A549 (cell line): Measurements from ENCODE around the gene PDE8B. TPM values are rescaled to one million over a fixed set of nuclear protein-coding genes. Genes with fewer than 3 reads are reported as not detected.

Source experiments
- ATAC-seq, 2 experiments: fragments of 200-7000 bp in 1 of 2; fragments of >200 bp in 1 of 2; cut with Nextera tagmentation in 1 of 2; cut with Tn5 transposase in 1 of 2; 3 replicates each; pipeline versions ENCODE4 v1.8.0 to v1.9.1; 2018 to 2020; ENCODE audit warnings: mild to moderate bottlenecking in 1 of 2, moderate library complexity in 1 of 2
- CTCF ChIA-PET: fragments of 300-600 bp; sonication (Branson Sonifier 250); formaldehyde crosslinking; extraction: SDS; loops from one replicate; lab custom pipeline; 2021; ENCODE audit warnings: antibody characterized with exemption, inconsistent platforms; lab: Yijun Ruan, JAX
- POLR2A ChIA-PET: fragments of 350-600 bp; formaldehyde crosslinking; extraction: SDS; loops from one replicate; lab custom pipeline; 2021; ENCODE audit warnings: antibody characterized with exemption, inconsistent platforms; lab: Yijun Ruan, JAX
- DNase-seq, 2 experiments: peaks; one replicate each; pipeline versions ENCODE4 v3.0.0 to v3.0.0-alpha.2; 2011 to 2016; ENCODE audit warnings: low read depth in 1 of 2, low spot score in 1 of 2
- FAIRE-seq: peaks from 2 replicates; lab custom pipeline; 2011; peaks lifted over from hg19 to GRCh38; lab: Jason Lieb, UNC
- H3K27ac ChIP-seq, 2 experiments: fragments of >200 bp; sonication (Bioruptor Twin); formaldehyde crosslinking; 3 replicates each; pipeline ENCODE4 v1.5.1; 2016 to 2017
- H3K4me1 ChIP-seq: fragments of >200 bp; sonication (Bioruptor Twin); formaldehyde crosslinking; 3 replicates; pipeline ENCODE4 v1.6.1; 2016
- H3K4me2 ChIP-seq: fragments of >200 bp; sonication (Bioruptor Twin); formaldehyde crosslinking; 3 replicates; pipeline ENCODE4 v1.6.1; 2016
- H3K4me3 ChIP-seq: fragments of >200 bp; sonication (Bioruptor Twin); formaldehyde crosslinking; 3 replicates; pipeline ENCODE4 v1.5.1; 2016
- H3K9me3 ChIP-seq: fragments of >200 bp; sonication (Bioruptor Twin); formaldehyde crosslinking; 3 replicates; pipeline ENCODE4 v1.6.1; 2016
- BCL3 ChIP-seq: fragments of >200 bp; sonication (Bioruptor Twin); formaldehyde crosslinking; IDR thresholded peaks from 3 replicates; pipeline ENCODE4 v1.6.1; 2016
- CEBPB ChIP-seq, 2 experiments: fragments of >200 bp in 1 of 2; sonication (Bioruptor Twin) in 1 of 2; formaldehyde crosslinking in 1 of 2; IDR thresholded peaks; 2 replicates each; pipeline ENCODE4 v1.6.1; 2012 to 2016
- CHD2 ChIP-seq: fragments of 150-350 bp; IDR thresholded peaks from 2 replicates; pipeline ENCODE4 v1.6.1; 2014; ENCODE audit warnings: low read length; ENCODE audit not compliant: partially characterized antibody
- CHD4 ChIP-seq: fragments of 200-600 bp; sonication (generic); IDR thresholded peaks from 2 replicates; pipeline ENCODE4 v1.6.1; 2016; ENCODE audit warnings: antibody characterized with exemption, mild to moderate bottlenecking, borderline replicate concordance
- ESRRA ChIP-seq: fragments of 150-350 bp; IDR thresholded peaks from 2 replicates; pipeline ENCODE4 v1.6.1; 2014; ENCODE audit warnings: mild to moderate bottlenecking, low read length, borderline replicate concordance
- FOSL2 ChIP-seq, 2 experiments: fragments of 450-650 bp in 1 of 2; fragments of >200 bp in 1 of 2; sonication (Bioruptor Twin) in 1 of 2; formaldehyde crosslinking; IDR thresholded peaks; 2 replicates each; pipeline versions ENCODE4 v1.5.0 to v1.6.1; 2016 to 2020; ENCODE audit warnings: mild to moderate bottlenecking in 1 of 2, moderate library complexity in 1 of 2
- GATA3 ChIP-seq: IDR thresholded peaks from 2 replicates; pipeline ENCODE4 v1.6.1; 2012; ENCODE audit warnings: borderline replicate concordance
- HMGXB4 ChIP-seq: fragments of 250-450 bp; sonication (Bioruptor Pico); IDR thresholded peaks from 2 replicates; pipeline ENCODE4 v1.5.0; 2021; ENCODE audit warnings: mild to moderate bottlenecking, moderate library complexity, borderline replicate concordance
- HOXA7 ChIP-seq: fragments of 250-450 bp; sonication (Bioruptor Pico); IDR thresholded peaks from 2 replicates; pipeline ENCODE4 v1.5.0; 2020; ENCODE audit warnings: mild to moderate bottlenecking, moderate library complexity
- HOXB13 ChIP-seq: fragments of 250-450 bp; sonication (Bioruptor Pico); IDR thresholded peaks from 2 replicates; pipeline ENCODE4 v1.5.0; 2020; ENCODE audit warnings: low read depth, mild to moderate bottlenecking, moderate library complexity
- HOXB5 ChIP-seq: fragments of 250-450 bp; sonication (Bioruptor Pico); IDR thresholded peaks from 2 replicates; pipeline ENCODE4 v1.5.0; 2020; ENCODE audit warnings: mild to moderate bottlenecking, moderate library complexity
- JUNB ChIP-seq: fragments of >200 bp; sonication (Bioruptor Twin); formaldehyde crosslinking; IDR thresholded peaks from 2 replicates; pipeline ENCODE4 v1.6.1; 2016
- KDM1A ChIP-seq: fragments of 200-600 bp; sonication (generic); IDR thresholded peaks from 2 replicates; pipeline ENCODE4 v1.6.1; 2016; ENCODE audit warnings: low read depth, mild to moderate bottlenecking
- MAFK ChIP-seq: fragments of 450-650 bp; IDR thresholded peaks from 2 replicates; pipeline ENCODE4 v1.6.1; 2014; ENCODE audit not compliant: partially characterized antibody
- MAZ ChIP-seq: fragments of 150-350 bp; IDR thresholded peaks from 2 replicates; pipeline ENCODE4 v1.6.1; 2014; ENCODE audit warnings: antibody characterized with exemption, low read depth, low read length, borderline replicate concordance
- NPAS2 ChIP-seq: fragments of 250-450 bp; sonication (Bioruptor Pico); IDR thresholded peaks from 2 replicates; pipeline ENCODE4 v1.8.0; 2022; ENCODE audit warnings: mild to moderate bottlenecking, moderate library complexity, borderline replicate concordance
- PHF8 ChIP-seq: fragments of 200-600 bp; sonication (generic); IDR thresholded peaks from 2 replicates; pipeline ENCODE4 v1.6.1; 2016; ENCODE audit warnings: low read depth, mild to moderate bottlenecking, antibody characterized with exemption, moderate library complexity, borderline replicate concordance
- POLR2A ChIP-seq: IDR thresholded peaks from 2 replicates; pipeline ENCODE4 v1.6.1; 2012; ENCODE audit warnings: mild to moderate bottlenecking, low read length
- REST ChIP-seq: fragments of 200-600 bp; sonication (generic); IDR thresholded peaks from 2 replicates; pipeline ENCODE4 v1.6.1; 2016; ENCODE audit warnings: antibody characterized with exemption, mild to moderate bottlenecking, moderate library complexity
- TP53 ChIP-seq: fragments of 250-450 bp; sonication (Bioruptor Pico); IDR thresholded peaks from 2 replicates; pipeline ENCODE4 v1.5.0; 2021; ENCODE audit warnings: mild to moderate bottlenecking, moderate library complexity
- WGBS: methylation state at CpG from one replicate; pipeline ENCODE4 v1.1.6; 2017; ENCODE audit errors: missing lambda C conversion rate; 5-methylcytosine and 5-hydroxymethylcytosine counted together
- polyA plus RNA-seq, 4 experiments: library from polyadenylated mRNA; depleted of rRNA in 3 of 4; stranded (reverse); fragments of >200 nt; fragmentation: RNase III in 1 of 4; extraction: RNeasy Plus Mini Kit Qiagen cat#74134 plus additional on column Dnase treatment in 1 of 4; gene quantifications; 2 replicates in 3 of 4; 3 replicates in 1 of 4; pipeline ENCODE4 v1.2.3, GENCODE V29; 2011 to 2017
- TF ChIP-seq, protein P1 (sequence below): fragments of 250-450 bp; sonication (Bioruptor Pico); IDR thresholded peaks from 2 replicates; pipeline ENCODE4 v1.5.0; 2020; ENCODE audit warnings: low read depth, mild to moderate bottlenecking, moderate library complexity
- TF ChIP-seq, protein P2 (sequence below): fragments of 450-650 bp; IDR thresholded peaks from 2 replicates; pipeline ENCODE4 v1.6.1; 2014; ENCODE audit warnings: antibody characterized with exemption
- TF ChIP-seq, protein P3 (sequence below): fragments of >200 bp; sonication (Bioruptor Twin); formaldehyde crosslinking; IDR thresholded peaks from 2 replicates; pipeline ENCODE4 v1.6.1; 2016

Gene PDE8B
- polyA plus RNA-seq, 2 of the 4 experiments (the other 2 are of a cell fraction) = 2.0 to 4.0 TPM

- DNase-seq (no peak), FAIRE-seq (no peak), ATAC-seq (no peak)
- Histone ChIP-seq H3K4me1 (peaks cover 32% of the 10 kb centered on the region), H3K4me2 (no peak overlapping the region), H3K27ac (no peak overlapping the region), H3K9me3 (no peaks in the 10 kb centered on the region), H3K4me3 (no peak overlapping the region)
- POLR2A ChIA-PET = no interaction called here
- 84% methylated on average over 1 of the region's 1 CpG for WGBS
- CTCF ChIA-PET = interaction anchor here (1.5 kb wide), 1 partner anchor 353 kb away, joined by 3 read pairs; no protein-coding TSS in a partner anchor
- TF ChIP-seq ESRRA (no peak), HMGXB4 (CRISPR knock-in tag) (no peak), MAZ (no peak), CHD4 (no peak), KDM1A (no peak), CEBPB (IDR thresholded peaks at IDR 0.05) (no peak), NPAS2 (no peak), HOXB5 (CRISPR knock-in tag) (no peak), BCL3 (no peak), FOSL2 (IDR thresholded peaks at IDR 0.05) (no peak), FOSL2 (CRISPR knock-in tag; IDR thresholded peaks at IDR 0.05) (no peak), HOXA7 (CRISPR knock-in tag) (no peak), PHF8 (no peak), POLR2A (no peak), GATA3 (no peak), TP53 (CRISPR knock-in tag) (no peak), HOXB13 (CRISPR knock-in tag) (no peak)
- TF ChIP-seq, protein P1, sequence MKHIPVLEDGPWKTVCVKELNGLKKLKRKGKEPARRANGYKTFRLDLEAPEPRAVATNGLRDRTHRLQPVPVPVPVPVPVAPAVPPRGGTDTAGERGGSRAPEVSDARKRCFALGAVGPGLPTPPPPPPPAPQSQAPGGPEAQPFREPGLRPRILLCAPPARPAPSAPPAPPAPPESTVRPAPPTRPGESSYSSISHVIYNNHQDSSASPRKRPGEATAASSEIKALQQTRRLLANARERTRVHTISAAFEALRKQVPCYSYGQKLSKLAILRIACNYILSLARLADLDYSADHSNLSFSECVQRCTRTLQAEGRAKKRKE = no peak
- TF ChIP-seq, protein P2, sequence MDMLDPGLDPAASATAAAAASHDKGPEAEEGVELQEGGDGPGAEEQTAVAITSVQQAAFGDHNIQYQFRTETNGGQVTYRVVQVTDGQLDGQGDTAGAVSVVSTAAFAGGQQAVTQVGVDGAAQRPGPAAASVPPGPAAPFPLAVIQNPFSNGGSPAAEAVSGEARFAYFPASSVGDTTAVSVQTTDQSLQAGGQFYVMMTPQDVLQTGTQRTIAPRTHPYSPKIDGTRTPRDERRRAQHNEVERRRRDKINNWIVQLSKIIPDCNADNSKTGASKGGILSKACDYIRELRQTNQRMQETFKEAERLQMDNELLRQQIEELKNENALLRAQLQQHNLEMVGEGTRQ = no peak
These were observed 220.2 kb downstream of the PDE8B start for GRCh38 chr5:77430726-77431125.

GRCh38 chr5:77431286-77431685, 220.8 kb downstream of the PDE8B start:
- POLR2A ChIA-PET = no interaction called here
- ATAC-seq = no peak
- TF ChIP-seq CHD2 (no peak), JUNB (0 out of 2 replicates have a peak, but pooled peaks have one; percentile 21)
- TF ChIP-seq, all 56 proteins: peak for 1
- Histone ChIP-seq H3K4me2 (no peak overlapping the region), H3K4me3 (no peak overlapping the region), H3K9me3 (no peaks in the 10 kb centered on the region), H3K27ac (no peak overlapping the region), H3K4me1 (peaks cover 26% of the 10 kb centered on the region)
- DNase-seq (no peak), FAIRE-seq (no peak)
- WGBS = 90% methylated on average over 3 of the region's 3 CpGs
- CTCF ChIA-PET = interaction anchor here (1.1 kb wide), 1 partner anchor 829 kb away, joined by 3 read pairs; no protein-coding TSS in a partner anchor

DNA sequence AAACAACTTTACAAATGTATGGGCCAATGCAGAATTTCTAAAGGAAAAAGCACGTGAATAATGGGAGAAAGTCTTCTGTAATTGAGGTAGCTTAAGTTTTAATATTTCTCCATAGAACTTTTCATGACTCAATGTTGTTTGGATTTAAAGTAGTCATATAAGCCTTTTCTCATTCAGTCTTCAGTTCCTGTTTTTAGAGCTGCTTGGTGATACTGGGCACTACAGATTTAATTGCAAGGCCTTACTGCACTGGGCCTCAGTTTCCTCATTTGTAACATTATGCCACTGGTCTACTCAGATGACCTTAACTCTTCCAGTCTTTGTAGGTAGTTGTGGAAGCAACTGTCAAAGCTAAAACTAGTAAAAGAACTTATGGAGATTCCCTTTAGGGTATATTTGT, 221.2 kb downstream of the PDE8B start:
- peaks cover 22% of the 10 kb centered on the region for H3K4me1 ChIP-seq
- 91% methylated on average over 1 of the region's 1 CpG for WGBS
- TF ChIP-seq MAFK (no peak), TP53 (CRISPR knock-in tag) (no peak), REST (no peak), BCL3 (no peak)
- TF ChIP-seq, protein P3, sequence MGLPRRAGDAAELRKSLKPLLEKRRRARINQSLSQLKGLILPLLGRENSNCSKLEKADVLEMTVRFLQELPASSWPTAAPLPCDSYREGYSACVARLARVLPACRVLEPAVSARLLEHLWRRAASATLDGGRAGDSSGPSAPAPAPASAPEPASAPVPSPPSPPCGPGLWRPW = no peak
- TF ChIP-seq, protein P1 = no peak

More for the DNA sequence above, 221.2 kb downstream of the PDE8B start:
- no peak overlapping the region for H3K4me2 ChIP-seq
- CTCF ChIA-PET = interaction anchor here (1.1 kb wide), 1 partner anchor 830 kb away, joined by 3 read pairs; no protein-coding TSS in a partner anchor
- no peak overlapping the region for H3K4me3 ChIP-seq
- ATAC-seq = no peak
- H3K27ac ChIP-seq = no peak overlapping the region
- FAIRE-seq = no peak
- H3K9me3 ChIP-seq = no peaks in the 10 kb centered on the region
- no peak for DNase-seq
- POLR2A ChIA-PET = no interaction called here
